ENCODE measurements around the gene ENO1.

DNA sequence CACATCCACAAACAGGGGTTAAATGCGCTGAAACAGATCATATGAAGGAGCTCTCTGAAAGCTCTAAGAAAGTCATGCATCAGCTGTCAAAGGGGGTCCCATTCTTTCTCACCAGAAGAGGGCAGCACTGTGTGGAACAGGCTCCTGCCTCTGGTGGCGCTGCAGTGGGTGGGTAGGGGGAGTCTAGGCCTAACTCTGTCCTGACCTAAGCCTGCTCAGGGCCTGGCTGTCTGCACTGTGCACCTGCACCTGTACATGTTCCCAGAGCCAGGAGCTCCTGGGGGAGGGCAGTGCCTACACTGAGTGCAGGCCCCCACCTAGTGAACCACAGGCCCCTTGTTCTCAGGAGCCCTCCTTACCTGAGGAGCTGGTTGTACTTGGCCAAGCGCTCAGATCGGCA is 16.0 kb downstream of the ENO1 start:
- TF ChIP-seq POLR2AphosphoS5 (IDR thresholded peaks at IDR 0.05; ENCODE audit: insufficient read depth, low read depth, low read length): no peak
- TF ChIP-seq, protein P1, sequence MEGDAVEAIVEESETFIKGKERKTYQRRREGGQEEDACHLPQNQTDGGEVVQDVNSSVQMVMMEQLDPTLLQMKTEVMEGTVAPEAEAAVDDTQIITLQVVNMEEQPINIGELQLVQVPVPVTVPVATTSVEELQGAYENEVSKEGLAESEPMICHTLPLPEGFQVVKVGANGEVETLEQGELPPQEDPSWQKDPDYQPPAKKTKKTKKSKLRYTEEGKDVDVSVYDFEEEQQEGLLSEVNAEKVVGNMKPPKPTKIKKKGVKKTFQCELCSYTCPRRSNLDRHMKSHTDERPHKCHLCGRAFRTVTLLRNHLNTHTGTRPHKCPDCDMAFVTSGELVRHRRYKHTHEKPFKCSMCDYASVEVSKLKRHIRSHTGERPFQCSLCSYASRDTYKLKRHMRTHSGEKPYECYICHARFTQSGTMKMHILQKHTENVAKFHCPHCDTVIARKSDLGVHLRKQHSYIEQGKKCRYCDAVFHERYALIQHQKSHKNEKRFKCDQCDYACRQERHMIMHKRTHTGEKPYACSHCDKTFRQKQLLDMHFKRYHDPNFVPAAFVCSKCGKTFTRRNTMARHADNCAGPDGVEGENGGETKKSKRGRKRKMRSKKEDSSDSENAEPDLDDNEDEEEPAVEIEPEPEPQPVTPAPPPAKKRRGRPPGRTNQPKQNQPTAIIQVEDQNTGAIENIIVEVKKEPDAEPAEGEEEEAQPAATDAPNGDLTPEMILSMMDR (IDR thresholded peaks at IDR 0.05; ENCODE audit: extremely low read depth in 1 of 2, insufficient read depth in 1 of 2, low read depth in 1 of 2, low read length in 2 of 2): peak; percentile 69 to 83
- TF ChIP-seq MYC (IDR thresholded peaks at IDR 0.05; ENCODE audit: low read depth, low read length): no peak
- no peak for TF ChIP-seq EZH2 (IDR thresholded peaks at IDR 0.05; ENCODE audit: borderline replicate concordance, low read depth, low read length, severe bottlenecking)
- TF ChIP-seq JUN (IDR thresholded peaks at IDR 0.05; ENCODE audit: borderline replicate concordance, insufficient read depth, insufficient read length, low read depth): no peak
- TF ChIP-seq POLR2A (IDR thresholded peaks at IDR 0.05; ENCODE audit: low read depth, low read length): no peak
- TF ChIP-seq FOS (IDR thresholded peaks at IDR 0.05; ENCODE audit: borderline replicate concordance, insufficient read depth, low read length): no peak
- TF ChIP-seq, protein P2, sequence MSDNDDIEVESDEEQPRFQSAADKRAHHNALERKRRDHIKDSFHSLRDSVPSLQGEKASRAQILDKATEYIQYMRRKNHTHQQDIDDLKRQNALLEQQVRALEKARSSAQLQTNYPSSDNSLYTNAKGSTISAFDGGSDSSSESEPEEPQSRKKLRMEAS (IDR thresholded peaks at IDR 0.05; ENCODE audit: insufficient read depth, insufficient read length): no peak
- TF ChIP-seq GATA2 (IDR thresholded peaks at IDR 0.05; ENCODE audit: insufficient read depth, insufficient read length, low read depth, low read length): no peak

Data from endothelial cell of umbilical vein (primary cell).